Activated T-cell treated with anti-CD3 and anti-CD28 coated beads, Interleukin-2, amount 50 U/mL, for 24 hours (primary cell): ENCODE measurements around the gene CBX1.
"Not testable (repeated sequence)": the region's sequence is repeated elsewhere in the genome, so short reads cannot be mapped to it uniquely, and the experiment has no call there.

Source experiments
- DNase-seq: peaks from one replicate; pipeline ENCODE4 v3.0.0-alpha.2; 2020
- H3K27ac Mint-ChIP-seq: 2 replicates; pipeline ENCODE4 v1.8.0; 2020; ENCODE audit warnings: mild to moderate bottlenecking, mixed read lengths
- H3K27me3 Mint-ChIP-seq: 2 replicates; pipeline ENCODE4 v1.8.0; 2020; ENCODE audit warnings: mixed read lengths
- H3K36me3 Mint-ChIP-seq: 2 replicates; pipeline ENCODE4 v1.8.0; 2020; ENCODE audit warnings: low read depth, mixed read lengths
- H3K4me1 Mint-ChIP-seq: 2 replicates; pipeline ENCODE4 v1.8.0; 2020; ENCODE audit warnings: low read depth, mixed read lengths
- H3K4me3 Mint-ChIP-seq: 2 replicates; pipeline ENCODE4 v1.8.0; 2020; ENCODE audit warnings: mild to moderate bottlenecking, moderate library complexity, mixed read lengths
- H3K9me3 Mint-ChIP-seq: 2 replicates; pipeline ENCODE4 v1.8.0; 2020; ENCODE audit warnings: mixed read lengths

CBX1 gene

GRCh38 chr17:48038687-48039086 lies 62.6 kb downstream of the CBX1 start:
- H3K9me3 Mint-ChIP-seq: no peaks in the 10 kb centered on the region
- no peak overlapping the region for H3K27ac Mint-ChIP-seq
- peaks cover 35% of the 10 kb centered on the region for H3K27me3 Mint-ChIP-seq
- no peak for DNase-seq
- peaks cover 16% of the 10 kb centered on the region for H3K4me1 Mint-ChIP-seq
- H3K36me3 Mint-ChIP-seq: no peaks in the 10 kb centered on the region
- no peak overlapping the region for H3K4me3 Mint-ChIP-seq

GRCh38 chr17:48037838-48038323 lies 63.4 kb downstream of the CBX1 start:
- Mint-ChIP-seq H3K4me3 (peak overlapping the region; percentile 73), H3K27me3 (peaks cover 43% of the 10 kb centered on the region), H3K27ac (peak overlapping the region; percentile 74), H3K9me3 (no peaks in the 10 kb centered on the region), H3K4me1 (peaks cover 11% of the 10 kb centered on the region), H3K36me3 (no peaks in the 10 kb centered on the region)
- DNase-seq: no peak

GRCh38 chr17:48037036-48037837 lies 64.0 kb downstream of the CBX1 start, which contains the start of gene COPZ2:
COPZ2 (minus strand) TSS chr17:48037797; CDS start chr17:48037777, 20 bp downstream.
- peaks cover 50% of the 10 kb centered on the region for H3K27me3 Mint-ChIP-seq
- peak within 1 kb of the TSS; percentile 74 for H3K27ac Mint-ChIP-seq
- no peaks in the 10 kb centered on the region for H3K9me3 Mint-ChIP-seq

GRCh38 chr17:48036693-48037035 lies 64.6 kb downstream of the CBX1 start:
- H3K9me3 Mint-ChIP-seq: no peaks in the 10 kb centered on the region
- DNase-seq: no peak
- peaks cover 11% of the 10 kb centered on the region for H3K4me1 Mint-ChIP-seq
- H3K36me3 Mint-ChIP-seq: no peaks in the 10 kb centered on the region
- H3K4me3 Mint-ChIP-seq: peak overlapping the region; percentile 80
- H3K27ac Mint-ChIP-seq: no peak overlapping the region
- H3K27me3 Mint-ChIP-seq: peaks cover 53% of the 10 kb centered on the region

More at GRCh38 chr17:48037036-48037837, 64.0 kb downstream of the CBX1 start, which contains the start of gene COPZ2:
- peak within 1 kb of the TSS; percentile 80 for H3K4me3 Mint-ChIP-seq
- H3K36me3 Mint-ChIP-seq: no peaks in the 10 kb centered on the region
- peak; percentile 75 for DNase-seq
- peaks cover 11% of the 10 kb centered on the region for H3K4me1 Mint-ChIP-seq

- Mint-ChIP-seq H3K27me3 (peaks cover 61% of the 10 kb centered on the region), H3K4me1 (peaks cover 11% of the 10 kb centered on the region)
- H3K4me3 Mint-ChIP-seq, H3K36me3 Mint-ChIP-seq, DNase-seq, H3K9me3 Mint-ChIP-seq, H3K27ac Mint-ChIP-seq: not testable (repeated sequence)
Measured at GRCh38 chr17:48034734-48035133, 66.5 kb downstream of the CBX1 start.

- no peaks in the 10 kb centered on the region for H3K36me3 Mint-ChIP-seq
- H3K9me3 Mint-ChIP-seq: no peaks in the 10 kb centered on the region
- DNase-seq: no peak
- no peak overlapping the region for H3K27ac Mint-ChIP-seq
- H3K4me1 Mint-ChIP-seq: peaks cover 3% of the 10 kb centered on the region
- peaks cover 47% of the 10 kb centered on the region for H3K27me3 Mint-ChIP-seq
- H3K4me3 Mint-ChIP-seq: no peak overlapping the region
Measured at GRCh38 chr17:48031966-48032365, 69.3 kb downstream of the CBX1 start.

- peaks cover 50% of the 10 kb centered on the region for H3K27me3 Mint-ChIP-seq
- no peak overlapping the region for H3K27ac Mint-ChIP-seq
- no peak for DNase-seq
- no peak overlapping the region for H3K4me3 Mint-ChIP-seq
- no peaks in the 10 kb centered on the region for H3K9me3 Mint-ChIP-seq
- no peaks in the 10 kb centered on the region for H3K36me3 Mint-ChIP-seq
- H3K4me1 Mint-ChIP-seq: peaks cover 13% of the 10 kb centered on the region
Measured at GRCh38 chr17:48030531-48030930, 70.7 kb downstream of the CBX1 start.

GRCh38 chr17:48028736-48029135 lies 72.5 kb downstream of the CBX1 start:
- H3K27me3 Mint-ChIP-seq: peaks cover 56% of the 10 kb centered on the region
- H3K36me3 Mint-ChIP-seq: no peaks in the 10 kb centered on the region
- no peak for DNase-seq
- no peak overlapping the region for H3K27ac Mint-ChIP-seq
- no peaks in the 10 kb centered on the region for H3K9me3 Mint-ChIP-seq
- H3K4me3 Mint-ChIP-seq: no peak overlapping the region
- peaks cover 26% of the 10 kb centered on the region for H3K4me1 Mint-ChIP-seq

- no peak for DNase-seq
- peaks cover 32% of the 10 kb centered on the region for H3K4me1 Mint-ChIP-seq
- H3K27ac Mint-ChIP-seq: no peak overlapping the region
- H3K9me3 Mint-ChIP-seq: no peaks in the 10 kb centered on the region
- H3K27me3 Mint-ChIP-seq: peaks cover 53% of the 10 kb centered on the region
- no peak overlapping the region for H3K4me3 Mint-ChIP-seq
- no peaks in the 10 kb centered on the region for H3K36me3 Mint-ChIP-seq
Measured at GRCh38 chr17:48027322-48027981, 73.8 kb downstream of the CBX1 start.

- Mint-ChIP-seq H3K27me3 (peaks cover 55% of the 10 kb centered on the region), H3K36me3 (no peaks in the 10 kb centered on the region), H3K9me3 (no peaks in the 10 kb centered on the region), H3K4me1 (peaks cover 32% of the 10 kb centered on the region), H3K27ac (no peak overlapping the region), H3K4me3 (no peak overlapping the region)
- DNase-seq: peak; percentile 79
Measured at GRCh38 chr17:48026502-48027321, 74.6 kb downstream of the CBX1 start.

GRCh38 chr17:48025904-48026501 lies 75.3 kb downstream of the CBX1 start:
- peak overlapping the region; percentile 79 for H3K4me3 Mint-ChIP-seq
- H3K9me3 Mint-ChIP-seq: no peaks in the 10 kb centered on the region
- H3K4me1 Mint-ChIP-seq: peaks cover 32% of the 10 kb centered on the region
- H3K27me3 Mint-ChIP-seq: peaks cover 58% of the 10 kb centered on the region
- no peak overlapping the region for H3K27ac Mint-ChIP-seq
- no peaks in the 10 kb centered on the region for H3K36me3 Mint-ChIP-seq
- peak; percentile 34 for DNase-seq

- DNase-seq: peak; percentile 99
- H3K4me3 Mint-ChIP-seq: peak overlapping the region; percentile 79
- peaks cover 32% of the 10 kb centered on the region for H3K4me1 Mint-ChIP-seq
- H3K9me3 Mint-ChIP-seq: no peaks in the 10 kb centered on the region
- peaks cover 55% of the 10 kb centered on the region for H3K27me3 Mint-ChIP-seq
- no peaks in the 10 kb centered on the region for H3K36me3 Mint-ChIP-seq
- peak overlapping the region; percentile 56 for H3K27ac Mint-ChIP-seq
Measured at GRCh38 chr17:48025040-48025903, 76.0 kb downstream of the CBX1 start.
